GM04504 (cell line): ENCODE measurements around the gene HOXB2.

Experiments used
- DNase-seq: peaks from one replicate; pipeline ENCODE4 v3.0.0-alpha.2; 2012; ENCODE audit warnings: low read depth

The HOXB2 gene

GRCh38 chr17:48545022-48545375 lies at the start of gene HOXB2:
TSS of gene HOXB2 (minus strand) at chr17:48545109. CDS start at chr17:48544911, 198 bp downstream.
- no peak for DNase-seq

GRCh38 chr17:48593840-48594537 lies 49.1 kb upstream of the HOXB2 start:
- DNase-seq: peak; percentile 92

GRCh38 chr17:48593126-48593829 lies 48.4 kb upstream of the HOXB2 start, which contains the start of gene HOXB5:
TSS of gene HOXB5 (minus strand) at chr17:48593779. CDS start at chr17:48593682, 97 bp downstream.
- no peak for DNase-seq

- no peak for DNase-seq
Observed at GRCh38 chr17:48592577-48592976, 47.7 kb upstream of the HOXB2 start.

GRCh38 chr17:48592057-48592514 lies 47.2 kb upstream of the HOXB2 start:
- no peak for DNase-seq

- DNase-seq: no peak
Observed at GRCh38 chr17:48591255-48592056, 46.5 kb upstream of the HOXB2 start.

- no peak for DNase-seq
Observed at GRCh38 chr17:48590607-48591161, 45.8 kb upstream of the HOXB2 start.

GRCh38 chr17:48589831-48590606 lies 45.1 kb upstream of the HOXB2 start, which contains the start of gene HOXB3:
TSS of gene HOXB3 (minus strand) at chr17:48590241. CDS start at chr17:48552474, 37,767 bp downstream.
- DNase-seq: peak; percentile 94

- DNase-seq: no peak
Observed at GRCh38 chr17:48589060-48589830, 44.3 kb upstream of the HOXB2 start.

GRCh38 chr17:48588528-48588927 lies 43.6 kb upstream of the HOXB2 start:
- no peak for DNase-seq

- DNase-seq: no peak
Observed at GRCh38 chr17:48588074-48588415, 43.1 kb upstream of the HOXB2 start.

GRCh38 chr17:48587276-48588073 lies 42.6 kb upstream of the HOXB2 start:
- no peak for DNase-seq

- DNase-seq: no peak
Observed at GRCh38 chr17:48586355-48587258, 41.7 kb upstream of the HOXB2 start.

- DNase-seq: no peak
Observed at GRCh38 chr17:48584223-48584741, 39.4 kb upstream of the HOXB2 start.

GRCh38 chr17:48583708-48584222 lies 38.9 kb upstream of the HOXB2 start:
- no peak for DNase-seq

- no peak for DNase-seq
Observed at GRCh38 chr17:48582750-48583069, 37.8 kb upstream of the HOXB2 start.

GRCh38 chr17:48579760-48580554 lies 35.0 kb upstream of the HOXB2 start:
- DNase-seq: no peak

GRCh38 chr17:48579471-48579759 lies 34.5 kb upstream of the HOXB2 start:
- no peak for DNase-seq
